HL-60 (cell line): ENCODE data around the gene TMEM266.

Experiments
- POLR2AphosphoS5 ChIP-seq: IDR thresholded peaks from 2 replicates; pipeline ENCODE4 v1.6.1; 2012; ENCODE audit warnings: low read depth
- TF ChIP-seq, protein P1 (sequence below): IDR thresholded peaks from one replicate; pipeline ENCODE4 v1.5.1; 2011; ENCODE audit warnings: low read length, control low read depth, inconsistent platforms; ENCODE audit not compliant: insufficient read depth

DNA sequence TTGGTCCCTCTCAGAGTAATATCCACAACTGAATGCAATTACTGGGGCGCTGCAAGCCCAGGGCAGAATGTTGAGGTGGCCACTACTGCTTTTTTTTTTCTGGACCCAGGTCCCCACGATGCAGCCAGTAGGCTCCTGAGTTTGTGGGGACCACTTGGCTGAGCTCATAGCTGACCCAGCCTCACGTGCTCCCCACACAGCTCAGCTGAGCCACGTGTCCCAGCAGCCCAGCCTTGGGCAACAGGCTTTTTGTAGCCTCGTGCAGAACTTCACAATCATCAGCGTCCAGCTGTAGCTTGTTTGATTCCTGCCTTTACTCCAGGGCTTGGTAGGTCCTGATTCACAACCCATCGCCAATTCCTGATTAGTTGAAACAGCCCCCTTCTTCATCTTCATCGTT, 134.1 kb downstream of the TMEM266 start:
- TF ChIP-seq, protein P1, sequence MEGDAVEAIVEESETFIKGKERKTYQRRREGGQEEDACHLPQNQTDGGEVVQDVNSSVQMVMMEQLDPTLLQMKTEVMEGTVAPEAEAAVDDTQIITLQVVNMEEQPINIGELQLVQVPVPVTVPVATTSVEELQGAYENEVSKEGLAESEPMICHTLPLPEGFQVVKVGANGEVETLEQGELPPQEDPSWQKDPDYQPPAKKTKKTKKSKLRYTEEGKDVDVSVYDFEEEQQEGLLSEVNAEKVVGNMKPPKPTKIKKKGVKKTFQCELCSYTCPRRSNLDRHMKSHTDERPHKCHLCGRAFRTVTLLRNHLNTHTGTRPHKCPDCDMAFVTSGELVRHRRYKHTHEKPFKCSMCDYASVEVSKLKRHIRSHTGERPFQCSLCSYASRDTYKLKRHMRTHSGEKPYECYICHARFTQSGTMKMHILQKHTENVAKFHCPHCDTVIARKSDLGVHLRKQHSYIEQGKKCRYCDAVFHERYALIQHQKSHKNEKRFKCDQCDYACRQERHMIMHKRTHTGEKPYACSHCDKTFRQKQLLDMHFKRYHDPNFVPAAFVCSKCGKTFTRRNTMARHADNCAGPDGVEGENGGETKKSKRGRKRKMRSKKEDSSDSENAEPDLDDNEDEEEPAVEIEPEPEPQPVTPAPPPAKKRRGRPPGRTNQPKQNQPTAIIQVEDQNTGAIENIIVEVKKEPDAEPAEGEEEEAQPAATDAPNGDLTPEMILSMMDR, result no peak
- TF ChIP-seq POLR2AphosphoS5, result no peak
